GM12878 (cell line): ENCODE results near the gene ERN2. TPM values are rescaled to one million over a fixed set of nuclear protein-coding genes. Genes with fewer than 3 reads are reported as not detected.

Source experiments
- ATAC-seq: fragments of 200-7000 bp; cut with Tn5 transposase; 3 replicates; pipeline ENCODE4 v1.9.1; 2020; ENCODE audit warnings: mild to moderate bottlenecking, moderate library complexity
- BruUV-seq: library from RNA; stranded (reverse); fragments of 400-500 nt; replicated peaks from 2 replicates; lab custom pipeline; 2021; lab: Mats Ljungman, UMichigan
- CTCF ChIA-PET: fragments of 300-600 bp; sonication (Branson Sonifier 250); formaldehyde crosslinking; extraction: SDS; loops from one replicate; lab custom pipeline; 2021; ENCODE audit warnings: inconsistent platforms; lab: Yijun Ruan, JAX
- POLR2A ChIA-PET: fragments of 350-600 bp; formaldehyde crosslinking; extraction: SDS; loops from one replicate; lab custom pipeline; 2021; ENCODE audit warnings: inconsistent platforms; lab: Charles Lee
- RAD21 ChIA-PET: fragments of 300-600 bp; sonication (Branson Sonifier 250); formaldehyde crosslinking; loops from one replicate; lab custom pipeline; 2023; ENCODE audit warnings: antibody characterized with exemption; ENCODE audit not compliant: unreplicated experiment; lab: Charles Lee
- SMC1A ChIA-PET: fragments of 300-600 bp; sonication (Branson Sonifier 250); formaldehyde crosslinking; loops from one replicate; lab custom pipeline; 2023; ENCODE audit not compliant: unreplicated experiment, uncharacterized antibody; lab: Charles Lee
- DNase-seq: peaks from one replicate; pipeline ENCODE4 v3.0.0-alpha.2; 2011; ENCODE audit warnings: low read depth, low spot score
- FAIRE-seq: peaks from 3 replicates; lab custom pipeline; 2011; peaks lifted over from hg19 to GRCh38; lab: Jason Lieb, UNC
- H2AFZ ChIP-seq: 2 replicates; pipeline ENCODE4 v1.6.0; 2011; ENCODE audit warnings: low read depth, low read length, control low read depth; ENCODE audit not compliant: control insufficient read depth
- H3K27ac ChIP-seq: 2 replicates; pipeline ENCODE4 v1.5.1; 2011; ENCODE audit warnings: control low read depth; ENCODE audit not compliant: control insufficient read depth, insufficient read depth
- H3K27me3 ChIP-seq, 2 experiments: replicated peaks in 1 of 2; 2 replicates each; pipeline versions ENCODE4 v1.6.0 to v1.6.1; 2011; ENCODE audit warnings: low read length in 1 of 2; ENCODE audit not compliant: control insufficient read depth in 2 of 2, insufficient read depth in 2 of 2
- H3K36me3 ChIP-seq, 2 experiments: 2 replicates each; pipeline ENCODE4 v1.5.1; 2011; ENCODE audit warnings: low read length in 1 of 2; ENCODE audit not compliant: control insufficient read depth in 2 of 2, insufficient read depth in 2 of 2
- H3K4me1 ChIP-seq: 2 replicates; pipeline ENCODE4 v1.6.1; 2011; ENCODE audit warnings: mild to moderate bottlenecking, low read length, moderate library complexity, mixed read lengths; ENCODE audit not compliant: control insufficient read depth, insufficient read depth
- H3K4me2 ChIP-seq: 2 replicates; pipeline ENCODE4 v1.6.0; 2011; ENCODE audit warnings: control low read depth; ENCODE audit not compliant: control insufficient read depth, insufficient read depth
- H3K4me3 ChIP-seq: fragments of 200-600 bp; sonication (generic); 2 replicates; pipeline ENCODE4 v1.5.1; 2016
- H3K79me2 ChIP-seq: 2 replicates; pipeline ENCODE4 v1.6.0; 2011; ENCODE audit warnings: low read length; ENCODE audit not compliant: control insufficient read depth, insufficient read depth
- H3K9ac ChIP-seq: 2 replicates; pipeline ENCODE4 v1.8.0; 2011; ENCODE audit warnings: low read length, control low read depth, mixed read lengths; ENCODE audit not compliant: control insufficient read depth, insufficient read depth
- H3K9me3 ChIP-seq: replicated peaks from 3 replicates; pipeline ENCODE4 v1.5.1; 2011; ENCODE audit warnings: mild to moderate bottlenecking, low read length; ENCODE audit not compliant: control insufficient read depth, insufficient read depth
- H4K20me1 ChIP-seq: 2 replicates; pipeline ENCODE4 v1.6.0; 2011; ENCODE audit not compliant: control insufficient read depth, insufficient read depth
- CBX3 ChIP-seq: fragments of 200-600 bp; sonication (generic); IDR thresholded peaks from 2 replicates; pipeline ENCODE4 v1.6.1; 2016; ENCODE audit warnings: low read depth, borderline replicate concordance
- CEBPZ ChIP-seq: fragments of 150-350 bp; IDR thresholded peaks from 2 replicates; pipeline ENCODE4 v1.6.1; 2016; ENCODE audit warnings: low read depth, low read length
- CREM ChIP-seq: IDR thresholded peaks from 2 replicates; pipeline ENCODE4 v1.6.1; 2014; ENCODE audit warnings: antibody characterized with exemption, low read depth
- HCFC1 ChIP-seq: fragments of 150-350 bp; IDR thresholded peaks from 2 replicates; pipeline ENCODE4 v1.6.1; 2014; ENCODE audit warnings: low read length
- IRF4 ChIP-seq: IDR thresholded peaks from 2 replicates; pipeline ENCODE4 v1.6.1; 2011; ENCODE audit warnings: low read depth, low read length
- JUNB ChIP-seq: IDR thresholded peaks from 2 replicates; pipeline ENCODE4 v1.6.1; 2016; ENCODE audit warnings: antibody characterized with exemption, mild to moderate bottlenecking
- NFIC ChIP-seq: IDR thresholded peaks from 2 replicates; pipeline ENCODE4 v1.6.1; 2012; ENCODE audit warnings: low read depth, mild to moderate bottlenecking, inconsistent platforms, low read length, moderate library complexity
- NRF1 ChIP-seq: conservative IDR thresholded peaks from 2 replicates; pipeline ENCODE4 v1.6.1; 2011; ENCODE audit warnings: mild to moderate bottlenecking, low read depth, low read length, improper control_type of control experiment
- RB1 ChIP-seq: fragments of 450-650 bp; formaldehyde crosslinking; IDR thresholded peaks from 2 replicates; pipeline ENCODE4 v1.6.1; 2017; ENCODE audit warnings: mild to moderate bottlenecking, borderline replicate concordance
- RUNX3 ChIP-seq: IDR thresholded peaks from 2 replicates; pipeline ENCODE4 v1.6.1; 2012; ENCODE audit warnings: low read length, inconsistent platforms
- SUPT20H ChIP-seq: IDR thresholded peaks from 2 replicates; pipeline ENCODE4 v1.6.1; 2011; ENCODE audit warnings: low read depth, mild to moderate bottlenecking, low read length, moderate library complexity, borderline replicate concordance; ENCODE audit not compliant: control insufficient read depth
- TCF3 ChIP-seq: IDR thresholded peaks from 2 replicates; pipeline ENCODE4 v1.6.1; 2012; ENCODE audit warnings: low read depth, mild to moderate bottlenecking, low read length, borderline replicate concordance; ENCODE audit not compliant: insufficient read depth
- WGBS: methylation state at CpG from one replicate; pipeline ENCODE4 v1.1.6; 2016; ENCODE audit warnings: low lambda C conversion rate; ENCODE audit not compliant: insufficient replicate concordance, insufficient coverage; ENCODE audit errors: missing lambda C conversion rate; 5-methylcytosine and 5-hydroxymethylcytosine counted together
- in situ Hi-C: fragments of 300-500 bp; cut with MboI; formaldehyde crosslinking; loops from 9 replicates; pipeline ENCODE4 v1.14.3; 2018; ENCODE audit warnings: mixed read lengths
- intact Hi-C: fragments of 100-400 bp; cut with micrococcal nuclease; formaldehyde crosslinking; loops from one replicate; pipeline ENCODE4 v1.14.2; 2022; ENCODE audit not compliant: unreplicated experiment
- polyA plus RNA-seq, 11 experiments: library from polyadenylated mRNA; depleted of rRNA in 4 of 11; unstranded in 6 of 11; stranded (reverse) in 5 of 11; fragments of >200 nt; fragmentation: Nextera tagmentation in 4 of 11; fragmentation: Illumina TruSeq in 1 of 11; extraction: Ambion mirVana in 4 of 11; extraction: Trizol in 1 of 11; gene quantifications; 1 replicate in 1 of 11; 2 replicates in 10 of 11; pipeline versions ENCODE4 v1.2.1 to v1.2.3, GENCODE V29; 2011 to 2016; ENCODE audit warnings: inconsistent platforms in 2 of 11, missing spikeins in 2 of 11, low read depth in 1 of 11
- total RNA-seq, 4 experiments: library from RNA; depleted of rRNA in 3 of 4; stranded (reverse); fragments of >200 nt in 3 of 4; fragmentation: Illumina TruSeq in 1 of 4; extraction: Trizol in 1 of 4; gene quantifications; 2 replicates each; pipeline versions ENCODE4 v1.2.1 to v1.2.3, GENCODE V29; 2013 to 2021
- TF ChIP-seq, protein P1 (sequence below): IDR thresholded peaks from 2 replicates; pipeline ENCODE4 v1.6.1; 2011; ENCODE audit warnings: low read depth, mild to moderate bottlenecking, low read length, moderate library complexity, borderline replicate concordance; ENCODE audit errors: extremely low read depth

ERN2 gene
- total and polyA plus RNA-seq, 10 of the 15 experiments (the other 5 are each of a cell fraction or from before 2014, with no cell fraction given) = 0.06 to 0.95 (median 0.36) TPM; not detected in 5

DNA sequence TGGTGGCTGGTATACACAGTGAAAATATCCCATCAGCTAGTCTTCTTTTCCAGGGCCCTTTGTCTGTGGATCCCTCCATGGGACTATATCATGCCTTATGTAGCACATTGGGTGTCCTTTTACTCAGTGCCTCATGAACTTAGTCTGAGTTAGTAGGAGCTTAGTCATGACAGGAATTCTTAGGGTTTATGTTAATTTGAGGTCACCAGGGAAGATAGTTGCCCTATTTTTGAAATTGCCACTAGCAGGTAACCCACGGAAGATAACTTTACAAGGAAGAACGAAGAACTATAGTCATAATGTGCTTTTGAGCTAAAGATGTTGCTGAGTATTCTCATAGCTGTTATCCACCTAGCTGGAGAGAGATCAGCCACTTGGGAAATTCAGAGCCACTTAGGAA lies 49.1 kb downstream of the ERN2 start:
- no peaks in the 10 kb centered on the region for H3K79me2 ChIP-seq
- ChIA-PET CTCF (interaction anchor here (1.1 to 1.9 kb wide), 4 partner anchors 14 to 407 kb away, joined by 3 to 10 read pairs (median 5); partner anchors contain the start of gene PLK1), RAD21 (no interaction called here), POLR2A (interaction anchor here (1.2 kb wide), 1 partner anchor 105 kb away, joined by 3 read pairs; no protein-coding TSS in a partner anchor), SMC1A (no interaction called here)
- H3K4me1 ChIP-seq = no peaks in the 10 kb centered on the region
- in situ Hi-C loops (no loop called here), intact Hi-C loops (no loop called here)
- H3K36me3 ChIP-seq = peaks cover 16 to 43% of the 10 kb centered on the region in 2 experiments
- no peaks in the 10 kb centered on the region for H4K20me1 ChIP-seq
- H2AFZ ChIP-seq = no peak overlapping the region
- FAIRE-seq = no peak
- DNase-seq = no peak
- H3K4me2 ChIP-seq = no peak overlapping the region
- H3K9ac ChIP-seq = no peak overlapping the region
- peak overlapping the region; percentile 8; the same call in 1 of the 2 replicates for H3K27ac ChIP-seq
- no peaks in the 10 kb centered on the region for H3K9me3 ChIP-seq
- TF ChIP-seq NRF1 (no peak), RUNX3 (peak; percentile 56), NFIC (0 out of 2 replicates have a peak, but pooled peaks have one; percentile 25)
- BruUV-seq = no TSS peak
- H3K4me3 ChIP-seq = no peak overlapping the region
- no peak for ATAC-seq
- 2% methylated on average over 2 of the region's 2 CpGs for WGBS
- H3K27me3 ChIP-seq = no peaks in the 10 kb centered on the region

DNA sequence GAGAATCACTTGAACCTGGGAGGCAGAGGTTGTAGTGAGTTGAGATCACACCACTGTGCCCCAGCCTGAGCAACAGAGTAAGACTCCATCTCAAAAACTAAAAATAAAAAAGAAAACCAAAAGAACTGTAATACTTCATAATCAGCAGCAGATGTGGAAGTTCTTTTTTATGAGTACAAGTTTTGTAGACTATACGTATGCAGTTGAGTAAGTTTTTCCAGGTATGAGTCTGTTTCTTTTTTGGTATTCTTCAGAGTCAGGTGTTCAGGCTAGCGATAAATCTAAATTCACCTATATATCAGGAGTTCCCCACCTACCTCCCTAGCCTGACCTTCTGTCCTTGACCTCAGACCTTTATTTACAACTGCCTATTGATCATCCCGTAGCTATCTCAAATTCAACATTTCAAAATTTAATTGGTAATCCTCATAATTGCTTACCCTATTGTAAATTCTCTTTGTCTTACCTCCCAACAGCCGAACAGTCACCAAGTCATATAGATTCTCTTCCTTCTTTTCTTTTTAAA lies 61.0 kb downstream of the ERN2 start:
- 19% methylated on average over 4 of the region's 4 CpGs for WGBS
- Histone ChIP-seq H3K4me2 (peak overlapping the region; percentile 78), H3K4me3 (peak overlapping the region; percentile 40; the same call in 1 of the 2 replicates), H2AFZ (no peak overlapping the region), H3K27ac (peak overlapping the region; percentile 81), H3K9me3 (no peaks in the 10 kb centered on the region), H3K27me3 (no peaks in the 10 kb centered on the region), H4K20me1 (no peaks in the 10 kb centered on the region), H3K4me1 (peaks cover 17% of the 10 kb centered on the region; the same call in 1 of the 2 replicates), H3K79me2 (peaks cover 41% of the 10 kb centered on the region), H3K9ac (peak overlapping the region; percentile 35; the same call in 1 of the 2 replicates), H3K36me3 (peaks cover 0 to 11% of the 10 kb centered on the region in 2 experiments; a peak in 2 of 4 replicates)
- FAIRE-seq = peak; percentile 84
- ChIA-PET RAD21 (interaction anchor here (1.0 to 2.4 kb wide), 2 partner anchors 11 to 27 kb away, joined by 3 to 6 read pairs; partner anchors contain the start of genes PALB2 and PLK1), POLR2A (interaction anchor here (0.8 kb wide), 1 partner anchor 9 kb away, joined by 3 read pairs; no protein-coding TSS in a partner anchor), SMC1A (interaction anchor here (1.2 to 2.0 kb wide), 3 partner anchors 9 to 27 kb away, joined by 3 to 6 read pairs (median 4); partner anchors contain the start of gene PLK1), CTCF (interaction anchor here (1.0 to 1.6 kb wide), 3 partner anchors 10 to 21 kb away, joined by 3 read pairs; no protein-coding TSS in a partner anchor)
- intact Hi-C loops = no loop called here
- DNase-seq = no peak
- BruUV-seq = no TSS peak
- in situ Hi-C loops = no loop called here
- ATAC-seq = peak; percentile 60
- TF ChIP-seq HCFC1 (no peak), CEBPZ (no peak), CBX3 (no peak), SUPT20H (no peak), JUNB (peak; percentile 87), CREM (peak; percentile 58; the same call in 1 of the 2 replicates), RB1 (no peak), TCF3 (0 out of 2 replicates have a peak, but pooled peaks have one; percentile 12), IRF4 (no peak; the same call in 1 of the 2 replicates)
- TF ChIP-seq, protein P1, sequence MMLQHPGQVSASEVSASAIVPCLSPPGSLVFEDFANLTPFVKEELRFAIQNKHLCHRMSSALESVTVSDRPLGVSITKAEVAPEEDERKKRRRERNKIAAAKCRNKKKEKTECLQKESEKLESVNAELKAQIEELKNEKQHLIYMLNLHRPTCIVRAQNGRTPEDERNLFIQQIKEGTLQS = no peak
